Measurements from ENCODE around the gene C10orf105.

C10orf105 gene

DNA sequence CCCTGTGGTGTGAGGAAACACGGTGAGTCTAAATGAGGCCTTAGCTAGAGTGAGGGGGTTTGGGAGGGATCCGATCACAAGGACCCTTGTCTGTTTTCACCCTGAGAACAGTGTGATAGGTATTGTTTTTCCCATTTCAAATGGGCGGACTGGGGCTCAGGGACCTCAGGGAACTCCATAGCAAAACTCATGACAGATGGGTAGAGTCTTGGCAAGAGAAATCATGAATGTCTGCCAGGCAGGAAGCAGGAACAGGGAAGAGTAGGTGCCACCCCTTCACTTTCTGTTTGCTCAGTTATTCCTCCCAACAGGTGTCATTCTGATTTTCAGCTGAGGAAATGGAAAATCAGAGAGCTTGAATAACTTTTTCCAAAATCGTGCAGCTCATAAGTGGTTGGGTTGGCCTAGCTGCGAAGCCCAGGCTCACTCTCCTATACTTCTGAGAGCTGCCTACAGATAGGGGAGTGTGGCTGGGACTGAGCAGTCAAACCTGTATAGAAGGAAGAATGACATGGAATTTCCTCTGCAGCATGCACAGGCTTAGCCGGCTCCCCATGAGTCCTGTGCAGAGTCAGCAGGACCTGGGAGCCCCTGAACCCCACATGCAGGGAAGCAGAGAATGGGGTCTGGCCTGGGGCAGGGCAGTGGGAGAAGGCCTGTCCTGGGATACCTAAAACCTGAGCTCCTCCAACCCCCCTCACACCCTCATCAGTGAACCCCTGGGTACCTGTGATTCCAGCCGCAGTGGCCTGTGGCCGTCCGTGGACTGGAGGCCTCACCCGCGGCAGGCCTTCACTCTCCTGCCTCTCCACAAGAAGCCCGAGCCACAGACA is 17.6 kb upstream of the C10orf105 start:
- no peak for DNase-seq (ENCODE audit: low spot score)

DNA sequence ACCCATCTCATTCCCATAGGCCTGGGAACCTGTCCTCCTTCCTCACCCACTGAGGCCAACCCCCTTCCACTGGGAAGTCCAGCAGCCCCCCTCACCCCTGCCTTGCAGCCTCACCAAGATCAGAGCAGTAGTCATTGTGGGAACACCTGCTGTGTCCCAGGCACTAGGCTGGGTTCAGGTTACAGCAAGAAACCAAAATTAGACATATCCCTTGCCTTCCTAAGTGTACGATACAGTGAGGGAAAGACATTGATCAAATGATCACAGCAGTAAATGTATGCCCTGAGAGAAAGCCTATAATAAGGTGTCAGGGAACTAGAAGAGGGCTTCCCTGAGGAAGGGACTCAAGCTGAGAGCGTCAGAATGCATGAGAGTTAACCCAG is 17.0 kb upstream of the C10orf105 start:
- no peak for DNase-seq (ENCODE audit: low spot score)

DNA sequence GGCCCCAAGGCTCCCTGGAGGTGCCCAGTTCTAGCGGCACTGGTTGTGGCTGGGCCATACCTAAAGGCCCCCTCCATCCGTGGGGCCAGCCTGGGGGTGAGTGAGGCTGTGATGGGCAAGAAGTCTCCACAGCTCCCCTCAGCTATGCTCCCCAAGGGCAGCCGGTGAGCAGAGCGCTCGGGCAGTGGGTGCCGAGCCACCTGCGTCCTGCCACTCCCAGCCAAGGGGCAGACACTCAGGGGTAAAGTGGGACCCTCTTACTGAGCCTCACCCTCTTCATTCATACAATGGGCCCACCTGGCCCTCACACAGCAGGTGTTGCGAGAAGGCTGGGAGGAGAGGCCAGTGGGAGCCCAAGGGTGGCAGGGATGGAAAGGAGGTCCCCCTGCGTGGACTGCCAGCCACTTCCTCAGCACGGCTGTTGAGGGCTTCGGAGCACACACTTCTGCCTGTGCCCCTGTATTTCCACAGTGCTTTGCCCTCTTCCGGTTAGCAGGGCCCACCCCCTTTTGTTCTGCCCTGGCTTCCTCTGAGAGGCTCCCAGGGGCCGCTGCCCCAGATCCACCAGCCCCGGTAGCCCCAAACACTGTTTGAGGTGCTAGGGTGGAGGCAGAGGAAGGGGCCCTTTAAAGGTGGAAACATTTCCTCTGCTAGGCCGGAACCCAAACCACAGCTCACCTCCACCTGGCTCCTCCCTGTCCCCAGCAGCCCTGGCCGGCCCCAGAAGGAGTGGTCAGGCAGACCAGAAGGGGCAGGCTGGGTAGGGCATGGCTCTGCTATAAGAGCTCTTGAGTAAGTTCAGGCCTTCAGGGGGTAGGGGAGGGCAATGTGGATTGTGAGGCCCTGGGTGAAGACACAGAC is 16.4 kb upstream of the C10orf105 start:
- no peak for DNase-seq (ENCODE audit: low spot score)

DNA sequence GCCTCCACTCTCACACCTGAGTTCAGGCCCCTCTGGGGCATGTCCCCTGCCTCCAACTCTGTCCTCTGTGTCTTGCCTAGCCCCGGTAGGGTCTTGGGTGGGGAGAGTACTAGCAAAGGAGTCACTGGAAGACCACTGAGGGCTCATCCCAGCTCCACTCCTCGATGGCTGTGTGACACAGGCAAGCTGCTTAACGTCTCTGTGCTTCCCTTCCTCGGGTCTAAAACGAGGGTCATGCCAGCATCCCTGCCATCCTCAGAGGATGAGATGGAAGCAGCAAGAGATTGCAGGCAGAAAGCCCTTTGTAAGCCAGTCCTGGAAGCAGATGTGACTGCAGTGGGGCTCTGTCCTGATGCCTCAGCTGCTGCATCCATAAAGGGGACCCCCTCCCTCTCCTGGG is 15.2 kb upstream of the C10orf105 start:
- no peak for DNase-seq (ENCODE audit: low spot score)

DNA sequence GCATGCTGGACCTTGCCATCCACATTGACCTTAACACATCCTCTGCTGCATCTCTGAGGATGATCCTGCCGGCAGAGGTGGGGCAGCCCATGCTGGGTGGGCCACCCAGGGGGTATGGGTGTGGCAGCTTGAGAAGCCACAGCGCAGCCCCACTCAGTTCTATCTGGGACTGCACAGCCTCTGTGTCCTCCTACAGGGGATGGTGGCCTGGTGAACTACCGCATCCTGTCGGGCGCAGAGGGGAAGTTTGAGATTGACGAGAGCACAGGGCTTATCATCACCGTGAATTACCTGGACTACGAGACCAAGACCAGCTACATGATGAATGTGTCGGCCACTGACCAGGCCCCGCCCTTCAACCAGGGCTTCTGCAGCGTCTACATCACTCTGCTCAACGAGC is 12.2 kb upstream of the C10orf105 start:
- no peak for DNase-seq (ENCODE audit: low spot score)

DNA sequence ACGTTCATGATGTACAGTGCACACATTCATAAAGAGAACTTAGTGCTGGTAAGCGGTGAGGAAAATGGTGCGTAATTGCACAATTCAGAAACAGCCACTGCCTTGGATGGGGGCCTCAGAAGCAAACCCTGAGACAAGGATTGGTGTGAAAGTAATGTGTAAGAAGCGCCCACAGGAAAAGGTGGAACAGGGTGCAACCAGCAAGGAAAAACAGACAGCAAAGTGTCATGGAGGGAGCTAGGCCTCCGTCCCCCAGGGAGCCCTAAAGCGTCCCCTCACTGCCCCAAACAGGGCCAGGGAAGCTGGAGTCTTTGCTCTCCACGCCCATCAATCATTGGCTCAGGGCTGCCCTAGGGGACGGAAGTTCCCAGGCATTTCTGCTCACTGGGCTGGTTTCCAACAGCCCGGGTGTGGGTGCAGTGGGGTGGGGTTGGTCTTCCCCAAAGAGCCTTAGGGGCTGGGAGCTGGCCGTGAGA is 9.6 kb upstream of the C10orf105 start:
- no peak for DNase-seq (ENCODE audit: low spot score)

DNA sequence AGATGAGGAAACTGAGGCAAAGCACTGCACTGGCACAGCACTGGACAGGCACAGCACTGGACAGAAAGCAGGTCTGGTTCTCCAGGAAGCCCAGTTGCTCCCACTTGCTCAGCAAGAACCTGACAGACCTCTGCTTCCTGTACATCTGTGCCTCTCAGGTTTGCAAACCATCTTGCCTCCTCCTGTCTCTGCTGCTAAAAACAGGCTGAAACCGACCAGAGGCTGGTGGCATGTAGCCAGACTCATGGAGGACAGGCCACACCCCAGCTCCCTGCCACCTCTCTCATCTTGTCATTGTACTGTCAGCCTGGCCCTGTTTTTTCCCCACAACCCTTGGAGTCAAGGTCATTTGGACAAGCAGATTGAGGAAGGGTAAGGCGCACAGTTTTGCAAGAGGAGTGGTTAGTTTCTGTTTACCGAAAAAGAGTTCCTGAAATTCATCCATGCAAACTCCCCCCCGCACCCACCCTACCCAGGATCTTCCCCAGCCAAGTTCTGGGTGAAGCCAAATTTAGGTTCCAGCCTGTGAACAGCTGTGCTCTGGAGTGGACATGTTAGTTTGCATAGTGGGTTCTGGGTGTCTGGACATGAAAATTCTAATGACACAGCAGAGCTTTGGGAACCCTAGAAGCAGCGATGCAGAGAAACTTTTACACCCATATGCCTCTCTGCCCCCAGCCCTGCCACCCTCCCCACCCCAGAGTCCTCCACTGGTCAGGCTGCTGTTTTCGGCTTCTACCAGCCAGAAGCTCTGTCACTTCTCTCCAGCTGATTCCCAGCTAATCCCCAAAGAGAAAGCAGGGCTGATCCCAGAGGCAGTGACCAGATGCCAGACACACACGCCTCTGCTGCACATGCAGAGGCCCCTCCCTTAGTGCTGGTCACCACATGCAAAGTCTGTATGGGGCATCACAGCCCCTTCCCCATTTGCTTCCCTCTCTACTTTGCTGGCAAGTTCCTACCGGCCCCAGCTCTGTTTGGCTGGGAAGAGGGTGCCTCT is 8.5 kb upstream of the C10orf105 start:
- DNase-seq (ENCODE audit: low spot score): no peak

DNA sequence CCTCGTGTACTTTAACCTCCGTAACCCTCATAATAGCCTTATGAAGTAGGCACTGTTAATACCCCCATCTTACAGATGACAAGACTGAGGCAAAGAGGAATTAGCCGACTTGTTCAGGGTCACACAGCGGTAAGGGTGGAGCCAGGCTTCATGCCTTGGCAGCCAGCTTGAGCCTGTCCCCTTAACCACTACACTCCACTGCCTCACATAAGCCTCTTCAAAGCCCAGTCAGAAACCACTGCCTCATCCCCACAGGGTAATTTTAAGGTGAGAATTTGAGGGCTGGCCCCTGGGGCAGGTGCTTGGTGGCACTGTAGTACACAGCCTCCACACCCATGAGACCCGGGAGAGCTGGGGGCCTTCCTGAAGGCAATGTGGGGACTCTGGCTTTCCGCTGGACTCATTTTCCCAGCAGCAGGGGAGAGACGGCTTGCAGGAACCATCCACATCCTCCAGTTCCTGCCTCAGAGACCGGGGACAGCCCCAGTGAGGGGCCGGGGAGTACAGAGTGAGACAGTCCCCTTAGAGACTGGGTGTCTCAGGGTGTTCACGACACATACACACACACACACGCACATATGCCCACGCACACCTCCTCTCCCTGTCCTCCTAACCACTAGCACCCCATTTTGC is 7.6 kb upstream of the C10orf105 start:
- DNase-seq (ENCODE audit: low spot score): no peak

DNA sequence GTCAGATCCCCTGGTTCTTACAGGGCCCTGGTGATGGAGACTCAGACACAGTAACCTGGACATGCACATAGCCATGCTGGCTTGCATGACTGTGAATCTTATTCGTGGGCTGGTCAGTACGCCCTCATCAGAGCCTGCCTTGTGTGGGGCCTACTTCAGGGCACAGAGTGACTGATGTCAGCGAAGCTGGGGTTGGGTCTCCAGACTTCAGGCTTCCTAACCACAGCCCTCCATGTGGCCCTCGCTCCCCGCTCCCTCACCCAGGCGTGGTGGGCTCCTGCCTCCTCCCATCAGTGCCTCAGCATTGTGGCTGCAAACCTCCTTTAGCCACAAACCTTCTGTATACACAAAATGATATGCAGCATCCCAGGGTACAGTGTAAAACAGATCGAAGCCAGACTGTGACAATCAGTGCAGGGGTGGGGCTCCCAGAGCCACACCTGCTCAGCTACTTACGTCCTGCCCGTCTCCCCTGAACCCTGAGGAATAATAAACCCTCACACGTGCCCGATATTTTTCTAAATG is 7.1 kb upstream of the C10orf105 start:
- DNase-seq (ENCODE audit: low spot score): no peak

DNA sequence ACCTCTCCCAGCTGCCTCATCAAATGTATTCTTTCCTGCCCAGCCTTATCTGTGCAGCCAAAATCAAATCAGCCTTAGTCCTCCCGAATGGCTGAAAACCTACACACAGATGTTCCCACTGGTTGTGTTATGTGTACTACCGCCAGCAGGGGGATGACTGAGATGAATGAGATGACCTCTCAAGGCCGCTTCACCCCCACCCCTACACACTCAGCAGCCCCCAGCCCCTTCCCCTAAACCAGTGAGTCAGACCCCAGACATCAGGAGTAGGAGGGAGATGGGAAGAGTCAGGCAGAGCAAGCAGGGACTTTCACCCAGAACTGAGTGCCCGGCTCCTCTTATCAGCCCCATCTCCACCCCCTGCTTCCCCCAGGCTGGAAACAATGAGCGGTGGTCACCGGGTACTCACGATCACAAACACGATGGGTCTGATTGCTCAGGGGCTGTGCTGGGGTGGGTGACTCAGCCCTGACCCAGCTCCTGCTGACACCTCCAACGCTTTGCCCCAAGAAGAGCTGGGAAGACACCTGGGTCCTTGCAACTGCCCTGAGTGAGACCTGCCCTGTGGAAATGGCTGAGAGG is 6.5 kb upstream of the C10orf105 start:
- peak; percentile 64 for DNase-seq (ENCODE audit: low spot score)

DNA sequence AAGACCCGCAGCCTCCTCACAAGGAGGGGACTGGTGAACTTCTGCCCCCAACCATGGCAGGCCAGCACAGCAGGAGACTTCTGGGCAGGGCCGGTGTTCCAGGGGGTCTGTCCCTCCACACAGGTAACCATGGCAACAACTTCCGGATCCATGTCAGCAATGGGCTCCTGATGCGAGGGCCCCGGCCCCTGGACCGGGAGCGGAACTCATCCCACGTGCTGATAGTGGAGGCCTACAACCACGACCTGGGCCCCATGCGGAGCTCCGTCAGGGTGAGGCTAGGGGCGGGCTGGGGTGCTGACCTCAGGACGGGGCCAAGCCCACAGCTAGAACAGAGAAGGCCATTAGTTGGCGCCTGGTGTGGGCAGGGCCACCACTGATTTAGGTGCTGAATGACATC is 5.7 kb upstream of the C10orf105 start:
- DNase-seq (ENCODE audit: low spot score): no peak

DNA sequence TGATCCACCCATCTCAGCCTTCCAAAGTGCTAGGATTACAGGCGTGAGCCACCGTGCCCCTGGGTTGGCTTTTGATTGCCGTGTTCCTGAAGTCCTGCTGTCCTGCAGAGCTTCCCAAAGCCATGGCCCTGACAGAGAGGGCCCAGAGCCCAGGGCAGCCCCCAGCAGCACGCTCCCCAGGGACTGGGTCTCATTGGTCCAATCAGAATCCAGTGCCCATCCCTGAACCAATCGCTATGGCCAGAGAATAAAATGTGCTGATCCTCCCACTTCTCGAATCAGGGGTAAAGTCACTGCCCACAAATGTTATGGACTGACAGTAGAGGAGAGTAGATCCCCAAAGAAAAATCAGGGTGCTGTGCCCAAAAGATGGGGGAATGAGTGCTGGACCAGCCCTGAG is 5.0 kb upstream of the C10orf105 start:
- no peak for DNase-seq (ENCODE audit: low spot score)

DNA sequence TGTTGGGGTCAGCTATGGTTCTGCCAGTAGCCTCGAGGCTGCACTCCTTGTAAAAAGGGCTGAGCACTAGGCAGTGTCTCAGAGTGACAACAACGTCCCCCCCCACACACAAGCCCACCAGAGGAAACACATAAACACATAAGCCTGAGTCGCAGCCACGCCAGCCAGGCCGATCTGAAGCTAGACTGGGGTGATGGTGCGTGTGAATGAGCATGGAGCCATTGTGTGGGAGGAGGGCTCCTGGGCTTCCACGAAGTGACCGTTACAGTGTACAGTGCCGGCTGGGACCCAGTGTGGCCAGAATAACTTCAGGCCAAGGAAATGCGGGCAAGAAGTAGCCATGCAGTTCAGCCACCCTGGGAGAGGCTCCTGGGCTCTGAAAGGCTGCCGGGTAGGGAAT is 3.7 kb upstream of the C10orf105 start:
- no peak for DNase-seq (ENCODE audit: low spot score)

DNA sequence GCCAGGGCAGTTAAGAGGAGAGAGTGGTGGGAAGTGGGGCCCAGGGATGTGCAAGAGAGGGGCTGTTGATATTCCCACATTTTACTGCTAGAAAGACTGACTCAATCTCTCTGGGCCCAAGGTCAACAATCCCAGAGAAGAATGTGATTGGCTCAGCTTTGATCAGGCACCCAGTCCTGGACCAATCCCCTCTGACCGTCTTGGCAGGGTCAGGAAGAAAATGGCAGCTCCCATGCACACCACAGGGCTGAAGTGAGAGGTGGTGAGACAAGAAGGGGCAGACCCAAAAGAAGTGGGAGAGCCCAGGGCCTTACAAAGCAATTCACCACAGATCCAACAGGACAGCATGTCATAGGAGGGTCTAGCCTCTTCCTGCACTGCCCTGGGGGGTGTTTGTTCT is 3.3 kb upstream of the C10orf105 start:
- DNase-seq (ENCODE audit: low spot score): no peak

DNA sequence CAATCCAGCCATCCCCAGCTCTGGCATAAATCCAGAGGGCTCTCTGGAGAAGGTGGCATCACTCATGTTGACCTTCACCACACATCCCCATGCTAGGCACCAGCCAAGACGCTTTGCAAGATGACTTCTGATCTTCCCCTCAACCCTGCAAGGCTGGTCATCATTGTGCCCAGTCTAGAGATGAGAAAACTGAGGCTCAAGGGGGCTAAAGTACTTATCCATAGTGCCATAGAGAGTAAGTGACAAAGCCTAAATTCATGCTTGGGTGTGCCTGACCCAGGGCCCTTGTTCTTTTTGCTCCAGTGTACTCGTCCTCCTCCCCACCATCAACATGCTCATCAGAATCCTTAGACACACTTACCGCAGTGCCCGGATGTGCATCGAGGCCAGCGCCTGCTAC is 1.7 kb upstream of the C10orf105 start:
- no peak for DNase-seq (ENCODE audit: low spot score)

DNA sequence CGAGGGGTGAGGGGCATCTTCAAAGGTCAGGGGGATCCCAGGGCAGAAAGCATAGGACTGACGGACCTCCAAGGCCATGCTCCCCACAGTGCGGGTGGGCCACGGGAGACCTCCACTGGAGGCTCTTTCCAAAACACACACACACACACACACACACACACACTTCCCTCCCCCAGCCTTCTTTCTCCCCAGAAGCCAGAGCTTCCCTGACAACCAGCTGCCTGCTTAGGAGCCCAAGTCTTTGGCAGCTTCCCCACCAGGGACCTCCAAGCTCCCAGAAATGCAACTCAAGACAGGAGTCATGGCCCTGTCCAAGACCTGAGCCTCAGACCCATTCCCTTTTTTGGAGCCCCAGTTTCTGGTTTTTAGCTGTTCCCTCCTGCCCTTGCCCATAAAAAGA is 710 bp upstream of the C10orf105 start:
- no peak for DNase-seq (ENCODE audit: low spot score)

DNA sequence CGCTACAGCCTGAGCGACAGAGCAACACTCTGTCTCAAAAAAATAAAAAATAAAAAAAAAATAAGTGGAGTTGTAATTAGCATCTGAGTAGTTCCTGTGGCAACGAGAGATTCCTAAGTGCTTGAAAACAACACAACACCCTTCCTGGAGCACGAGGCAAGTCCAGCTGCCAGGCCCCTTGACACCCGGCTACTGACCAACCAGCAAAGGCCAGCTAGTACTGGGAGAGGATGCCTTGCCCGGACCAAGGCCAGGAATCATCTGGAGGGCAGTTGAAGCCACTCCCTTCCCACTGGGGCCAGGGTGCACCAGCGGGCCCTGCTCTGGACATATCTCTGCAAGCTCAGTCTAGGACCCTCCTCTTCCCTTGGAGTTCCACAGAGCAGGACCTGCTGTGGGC is 536 bp downstream of the C10orf105 start:
- DNase-seq (ENCODE audit: low spot score): no peak

DNA sequence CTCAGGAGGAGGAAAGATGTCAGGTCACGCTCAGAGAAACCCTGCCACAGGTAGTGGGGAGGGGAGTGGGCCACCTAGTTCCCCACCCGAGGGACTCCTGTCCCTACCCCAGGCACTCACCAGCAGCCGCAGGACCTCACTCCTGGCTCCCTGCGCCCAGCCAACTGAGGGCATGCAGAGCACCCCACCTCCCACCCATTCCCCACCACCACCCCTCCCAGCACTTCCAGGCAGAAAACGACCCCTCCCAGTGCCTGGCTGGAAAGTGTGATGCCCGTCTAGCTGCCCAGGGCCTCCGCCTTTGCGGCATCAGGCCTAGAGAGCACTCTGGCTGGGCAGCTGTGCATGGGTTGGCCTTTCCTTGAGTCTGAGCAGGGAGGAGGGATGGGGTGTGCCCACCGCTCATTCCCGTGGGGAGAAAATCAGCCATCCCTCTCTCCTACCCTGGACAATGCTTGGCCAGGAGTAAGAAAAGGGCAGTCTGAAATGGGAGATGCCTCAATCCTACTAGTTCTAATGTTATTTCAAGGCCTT is 1.3 kb downstream of the C10orf105 start:
- no peak for DNase-seq (ENCODE audit: low spot score)

DNA sequence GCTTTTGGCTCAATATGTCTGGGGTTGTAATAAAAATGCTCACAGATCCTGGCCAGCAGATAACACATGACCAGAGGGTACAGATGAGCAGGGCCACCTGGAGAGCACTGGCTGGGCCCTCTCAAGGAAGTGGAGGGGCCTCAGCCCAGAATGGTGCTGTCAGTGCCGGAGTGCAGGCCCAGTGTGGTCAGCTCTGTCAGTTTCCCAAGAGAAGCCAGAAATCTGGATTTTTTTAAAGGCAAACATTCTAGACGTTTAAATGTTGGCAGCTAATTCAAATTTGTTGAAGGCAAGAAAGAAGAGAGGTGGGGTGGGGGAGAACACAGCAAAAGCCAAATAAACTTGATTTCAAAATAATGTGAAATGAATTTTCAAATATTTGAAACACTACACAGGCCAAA is 2.0 kb downstream of the C10orf105 start:
- DNase-seq (ENCODE audit: low spot score): no peak

DNA sequence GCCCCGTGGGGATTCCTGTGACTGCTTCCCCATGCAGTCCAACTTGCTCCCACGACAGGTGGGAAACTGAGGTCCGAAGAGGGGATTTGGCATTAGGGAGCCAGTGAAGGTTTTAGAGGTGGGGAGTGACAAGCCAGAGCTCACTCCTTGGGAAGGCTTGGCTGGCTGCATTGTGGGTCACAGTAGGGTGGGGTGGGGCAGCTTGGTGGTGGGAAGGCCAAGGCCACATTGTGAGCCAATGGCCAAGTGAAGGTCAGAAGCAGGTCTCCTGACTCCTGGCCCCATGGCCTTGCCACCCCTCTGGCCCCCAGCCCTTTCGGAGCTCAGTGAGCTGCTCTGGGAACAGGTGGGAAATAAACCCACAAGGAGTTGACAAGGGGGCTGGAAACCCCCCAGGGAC is 2.5 kb downstream of the C10orf105 start:
- no peak for DNase-seq (ENCODE audit: low spot score)
